ENCODE measurements around the gene SIX5.
A peak's percentile ranks its signal among the peaks of the same experiment; 100 is the strongest.

Gene SIX5

DNA sequence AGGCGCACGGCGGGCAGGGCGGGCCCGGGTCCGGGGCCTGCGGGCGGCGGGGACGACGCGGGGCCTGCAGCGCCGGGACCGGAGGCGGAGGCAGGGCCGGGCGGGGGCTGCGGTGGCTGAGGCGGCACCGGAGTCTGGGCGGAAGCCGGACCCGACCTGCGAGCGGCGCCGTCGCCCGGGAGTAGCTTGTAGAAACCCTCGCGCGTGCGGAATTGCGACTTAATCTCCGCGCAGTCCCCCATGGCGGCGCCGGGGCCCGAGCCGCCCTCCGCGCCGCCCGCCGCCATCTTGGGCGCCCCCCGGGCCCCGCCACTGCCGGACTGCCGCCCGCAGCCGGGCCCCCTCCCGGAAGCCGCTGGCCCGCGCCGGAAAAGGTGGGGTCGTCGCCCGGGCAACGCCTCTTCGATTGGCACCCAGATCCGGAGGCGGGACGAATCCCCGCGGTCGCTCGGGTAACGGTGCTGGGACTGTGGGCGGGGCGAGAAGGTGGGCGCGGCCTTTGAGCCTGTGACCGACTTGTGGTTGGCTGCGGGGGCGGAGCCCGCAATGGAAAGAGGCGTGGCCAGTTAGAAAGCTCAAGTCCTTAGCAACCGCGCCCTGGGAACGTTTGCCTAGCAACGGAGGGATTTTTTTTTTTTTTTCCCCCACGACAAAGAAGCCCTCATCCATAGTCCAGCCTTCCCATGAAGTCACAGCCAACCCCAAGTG, 23.6 kb upstream of the SIX5 start, which contains the start of gene DMWD:
DMWD (minus strand) TSS at position 376 of the 708 bp plus-strand sequence; CDS start at position 287, 89 bp downstream.
- peak; percentile 95 for DNase-seq

DNA sequence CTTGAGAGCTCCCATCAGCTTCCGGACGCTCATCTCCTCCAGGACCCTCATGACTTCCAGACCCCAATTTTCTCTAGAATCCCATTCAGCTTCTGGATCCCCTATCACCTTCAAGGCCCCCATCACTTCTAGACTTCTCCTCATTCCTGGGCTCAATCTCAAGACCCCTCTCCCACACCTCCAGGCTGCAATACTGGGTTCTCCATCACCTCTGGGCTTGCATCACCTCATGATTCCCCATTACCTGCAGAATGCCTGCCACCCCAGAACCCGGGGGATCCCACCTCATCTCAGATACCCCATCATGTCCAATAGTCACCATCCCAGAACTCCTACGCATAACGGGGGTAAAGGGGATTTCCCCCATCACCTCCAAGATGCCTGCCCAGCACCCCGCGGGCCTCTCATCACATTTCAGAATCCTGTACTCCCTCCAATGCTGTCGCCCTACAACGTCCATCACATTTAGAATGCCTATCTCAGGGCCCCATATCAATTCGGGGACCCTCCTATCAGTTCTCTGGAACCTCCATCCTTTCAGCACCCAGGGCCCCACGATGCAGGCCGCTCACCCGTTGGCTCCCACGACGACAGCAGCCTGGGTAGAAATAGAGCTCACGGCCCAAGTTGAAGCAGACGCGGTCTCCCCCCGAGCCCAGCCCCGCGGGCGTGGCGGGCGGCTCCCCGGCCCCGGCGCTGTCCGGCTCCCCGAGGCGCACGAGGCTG, 22.9 kb upstream of the SIX5 start:
- no peak for DNase-seq

DNA sequence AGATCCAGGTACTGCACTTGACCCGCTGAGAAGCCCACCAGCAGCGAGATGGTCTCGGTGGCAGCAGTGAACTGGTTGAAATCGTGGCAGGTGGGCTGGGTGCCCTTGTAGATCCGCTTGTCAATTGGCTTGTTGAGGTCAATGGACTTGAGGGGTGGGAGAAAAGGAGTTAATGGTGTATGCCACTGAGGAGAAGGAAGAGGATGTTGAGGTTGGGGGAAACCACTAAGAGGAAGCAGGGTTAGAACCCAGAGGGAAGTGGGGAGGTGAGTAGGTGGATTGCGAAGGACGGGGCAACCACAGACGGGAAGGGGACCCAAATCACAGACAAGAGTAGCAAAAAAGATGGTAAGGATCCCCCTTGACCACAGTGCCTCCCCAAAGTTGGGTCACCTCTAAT, 21.9 kb upstream of the SIX5 start:
- DNase-seq, result no peak

DNA sequence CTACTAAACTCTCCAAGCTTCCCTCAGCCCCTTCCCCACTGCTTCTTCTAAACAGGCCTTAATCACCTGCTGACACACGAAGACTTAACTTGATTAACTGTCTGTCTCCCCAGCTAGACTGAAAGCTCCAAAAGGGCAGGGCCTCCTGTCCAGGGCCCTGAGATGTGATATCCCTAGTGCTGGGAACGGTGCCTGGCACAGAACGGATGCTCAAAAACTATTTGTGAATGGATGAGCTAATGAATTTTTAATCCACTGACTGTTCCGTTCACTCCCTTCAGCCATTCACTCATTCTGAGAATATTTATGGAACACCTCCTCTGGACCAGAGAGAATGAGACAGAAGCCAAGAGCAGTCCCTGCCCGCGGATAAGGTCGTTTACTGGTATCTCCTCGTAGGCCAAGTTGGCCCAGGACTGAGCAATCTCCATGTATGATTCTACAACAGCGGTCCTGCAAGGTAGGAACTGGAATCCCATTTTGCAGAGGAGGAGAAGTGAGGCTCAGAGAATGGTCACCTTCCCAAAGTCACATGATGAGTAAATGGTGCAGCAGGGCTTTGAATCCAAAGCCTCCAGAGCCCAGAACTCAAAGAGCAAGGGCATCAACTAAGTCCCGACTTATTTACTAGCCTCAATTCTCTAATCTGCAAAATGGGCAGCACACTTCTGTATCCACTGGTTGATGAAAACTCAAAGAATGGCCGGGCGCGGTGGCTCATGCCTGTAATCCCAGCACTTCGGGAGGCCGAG, 20.2 kb upstream of the SIX5 start:
- no peak for DNase-seq

DNA sequence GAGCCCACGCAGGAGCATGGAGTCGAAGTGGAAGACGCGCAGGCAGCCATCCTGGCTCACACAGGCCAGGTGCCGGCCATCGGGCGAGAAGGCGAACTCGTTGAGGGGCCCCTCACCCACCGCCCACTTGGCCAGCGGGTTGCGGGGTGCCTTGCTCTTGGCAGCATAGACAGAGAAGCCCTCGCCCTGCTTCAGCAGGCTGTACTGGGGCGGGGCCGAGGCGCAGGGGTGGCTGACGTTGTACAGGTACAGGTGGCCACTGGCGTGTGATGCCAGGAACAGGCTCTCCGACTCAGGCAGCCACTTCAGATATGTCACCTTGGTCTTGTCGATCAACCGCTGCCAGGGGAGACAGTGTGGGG, 17.5 kb upstream of the SIX5 start:
- DNase-seq, result no peak

DNA sequence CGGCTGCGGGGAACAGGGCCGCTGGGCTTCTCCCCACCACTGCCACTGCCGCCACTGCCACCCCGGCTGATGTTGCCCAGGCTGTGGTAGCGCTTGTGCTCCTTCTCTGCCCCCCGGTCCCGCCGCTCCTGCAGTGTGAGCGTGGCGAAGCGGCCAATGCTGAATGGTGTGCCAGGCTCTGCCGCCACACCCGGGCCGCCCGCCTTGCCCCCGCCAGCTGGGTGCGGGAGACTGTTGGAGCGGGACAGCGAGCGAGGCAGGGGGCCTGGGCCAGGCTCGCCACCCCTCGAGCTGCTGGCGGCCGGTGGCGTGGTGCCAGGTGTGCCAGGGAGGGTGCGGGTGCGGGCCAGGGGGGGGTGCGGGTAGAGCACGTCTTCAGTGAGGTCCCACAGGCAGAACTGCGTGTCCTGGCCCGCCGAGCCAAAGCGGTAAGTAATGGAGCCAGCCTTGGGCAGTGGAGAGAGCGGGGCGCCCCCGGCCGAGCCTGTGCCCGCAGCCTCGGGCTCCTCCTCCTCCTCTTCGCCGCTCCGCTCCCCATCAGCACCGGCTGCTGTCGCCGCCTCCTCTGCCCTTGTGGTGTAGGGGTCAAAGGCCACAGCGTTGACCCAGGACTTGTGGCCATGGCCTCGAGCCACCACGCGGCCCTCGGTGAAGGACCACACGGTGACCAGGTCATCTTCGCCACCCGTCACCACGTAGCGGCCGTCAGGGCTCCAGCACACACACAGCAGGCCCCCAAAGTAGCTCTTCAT, 16.9 kb upstream of the SIX5 start:
- no peak for DNase-seq

DNA sequence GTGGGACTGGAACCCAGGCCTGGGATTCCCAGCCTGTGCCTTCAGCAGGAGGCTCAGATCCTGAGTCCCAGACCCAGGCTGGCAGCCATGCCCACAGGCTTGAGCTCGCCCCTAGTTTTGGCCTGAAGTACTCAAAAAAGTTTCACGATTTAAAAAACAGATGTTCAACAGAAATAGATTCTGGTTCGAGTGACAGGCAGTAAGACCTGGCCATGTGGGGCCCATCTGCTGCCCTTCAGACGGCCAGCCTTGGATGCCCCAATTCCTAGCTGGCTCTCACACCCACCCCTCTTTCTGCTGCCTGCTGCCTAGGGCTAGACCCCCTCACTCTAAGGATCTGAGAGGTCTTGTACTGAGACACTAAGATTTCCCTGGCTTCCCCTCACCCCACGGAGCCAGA, 16.0 kb upstream of the SIX5 start:
- DNase-seq, result no peak

DNA sequence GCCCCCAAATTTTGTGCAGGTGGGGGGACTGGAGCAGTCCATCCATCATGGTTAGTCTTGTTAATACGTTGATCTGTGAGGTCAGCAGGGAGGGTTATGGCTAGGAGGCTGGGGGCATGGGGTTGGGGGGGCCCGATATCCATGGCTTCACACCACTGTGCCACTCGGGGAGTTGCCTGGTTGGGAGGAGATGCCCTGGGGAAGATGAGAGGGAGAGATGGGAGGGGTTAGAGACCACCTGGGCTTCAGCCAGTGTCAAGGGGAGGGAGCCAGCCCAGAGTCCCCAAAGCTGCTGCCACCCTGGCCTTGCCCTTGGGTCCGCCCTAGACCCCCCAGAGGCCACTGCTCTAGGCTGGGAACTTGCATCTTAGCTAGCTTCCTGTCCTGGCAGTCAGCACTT, 15.0 kb upstream of the SIX5 start:
- DNase-seq, result no peak

DNA sequence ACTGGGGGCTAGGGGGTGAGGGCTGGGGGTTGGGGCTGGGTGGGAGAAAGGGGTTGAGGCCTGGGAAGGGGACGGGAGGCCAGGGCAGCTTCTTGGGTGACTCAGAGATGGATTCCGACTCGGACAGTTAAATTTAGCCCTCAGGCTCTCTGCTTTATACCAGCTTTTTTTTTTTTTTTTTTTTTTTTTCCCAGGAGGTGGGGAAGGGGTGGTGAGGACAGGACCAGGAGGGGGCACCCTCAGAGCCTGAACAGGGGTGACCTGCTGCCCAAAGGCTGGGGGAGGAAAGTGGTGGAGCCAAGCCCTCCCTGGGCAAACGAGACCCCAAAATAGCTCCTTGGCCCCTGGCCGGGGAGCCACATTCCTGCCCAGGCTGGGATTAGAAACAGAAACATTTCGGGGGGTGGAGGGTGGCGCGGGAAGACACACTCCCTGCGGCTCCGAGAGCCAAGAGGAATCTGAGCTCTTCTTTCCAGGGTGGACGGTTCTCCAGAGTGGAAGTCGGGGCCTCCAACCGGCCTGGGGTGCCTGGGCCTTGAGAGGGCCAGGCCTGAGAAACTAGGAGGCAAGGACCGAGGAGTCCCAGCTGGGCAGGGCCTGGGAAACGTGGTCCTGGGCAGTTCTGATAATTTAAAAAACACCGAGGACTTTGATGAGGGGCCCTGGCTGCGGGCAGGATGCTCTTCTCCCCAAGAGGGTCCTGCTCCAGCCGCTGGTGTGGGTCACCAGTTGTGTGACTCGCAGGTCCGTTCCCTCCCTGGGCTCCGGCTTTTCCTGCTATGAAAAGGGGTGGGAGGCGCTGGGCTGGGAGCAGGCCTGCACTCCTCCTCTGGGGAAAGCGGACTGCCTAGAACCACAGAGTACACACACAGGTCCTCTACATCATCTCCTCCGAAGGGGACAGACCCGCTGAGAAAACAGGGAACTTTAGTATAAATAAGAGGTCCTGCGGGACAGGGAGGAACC, 14.1 kb upstream of the SIX5 start:
- DNase-seq, result no peak

DNA sequence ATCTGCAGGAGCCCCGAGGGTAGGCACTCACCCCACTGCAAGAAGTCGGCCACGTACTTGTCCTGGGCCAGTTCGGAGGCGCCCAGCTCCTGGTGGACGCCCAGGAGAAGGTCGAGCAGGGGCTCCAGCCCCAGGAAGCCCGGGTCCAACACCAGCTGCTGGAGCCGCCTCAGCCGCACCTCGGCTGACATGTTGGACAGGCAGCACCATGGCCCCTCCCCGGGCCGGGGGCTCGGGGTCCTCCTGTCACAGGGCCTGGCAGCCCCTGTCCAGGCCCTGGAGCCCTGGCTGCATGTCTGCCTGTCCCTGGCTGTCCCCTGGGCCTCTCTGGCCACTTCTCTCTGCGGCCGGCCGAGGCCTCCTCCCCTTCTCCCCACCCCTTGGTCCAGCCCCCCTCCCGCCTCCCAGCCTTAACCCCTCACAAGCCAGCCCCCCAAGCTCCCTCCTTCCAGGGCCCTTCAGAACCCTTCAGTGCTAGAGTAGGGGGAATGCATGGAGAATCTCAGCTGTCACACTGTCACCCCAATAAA, 13.2 kb upstream of the SIX5 start, which contains the start of gene DMPK:
DMPK (minus strand) TSS at position 329 of the 530 bp plus-strand sequence; CDS start at position 191, 138 bp downstream.
- DNase-seq, result no peak

DNA sequence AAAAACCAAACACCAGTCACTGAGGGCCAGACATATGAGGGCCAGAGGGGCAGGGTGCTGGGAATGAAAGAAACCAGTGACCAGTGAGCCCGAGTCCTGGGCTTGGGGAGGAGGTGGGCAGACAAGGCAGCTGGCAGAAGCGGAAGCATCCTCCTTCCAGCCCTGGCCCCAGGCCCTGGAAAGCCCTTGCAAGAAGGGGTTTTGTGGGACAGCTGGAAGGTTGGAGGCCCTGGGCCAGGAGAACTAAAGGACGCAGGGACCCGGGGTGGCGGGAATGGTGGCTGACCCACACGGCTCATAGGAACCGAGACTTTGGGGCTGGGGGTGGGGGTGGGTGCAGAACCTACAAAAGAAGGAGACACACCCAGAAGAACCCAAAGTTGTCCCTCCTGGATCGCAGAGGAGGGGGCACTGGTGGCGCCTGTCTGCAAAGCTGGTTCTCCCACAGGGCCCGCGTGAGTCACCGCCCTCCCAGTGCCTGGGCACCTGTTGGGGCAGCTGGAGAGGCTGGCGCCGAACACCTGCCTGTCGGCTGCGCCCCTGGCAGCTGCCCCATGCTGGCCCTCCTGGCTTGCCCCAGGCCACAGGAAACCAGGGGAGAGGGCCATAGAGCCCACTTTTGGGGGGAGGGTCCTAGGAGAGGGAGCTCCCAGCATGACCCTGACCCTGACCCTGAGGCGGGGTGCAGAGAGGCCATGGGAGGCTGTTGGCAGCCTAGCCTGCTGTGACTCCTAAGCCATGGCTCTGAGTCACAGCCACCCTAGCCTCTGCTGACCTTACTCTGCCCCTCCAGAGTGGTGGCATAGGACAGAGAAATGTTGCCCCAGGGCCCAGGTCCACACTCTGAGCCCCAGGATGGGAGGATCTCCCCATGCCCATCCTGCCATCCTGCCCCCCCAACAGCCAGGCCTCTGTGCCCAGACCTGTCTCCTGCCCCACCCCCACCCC, 12.4 kb upstream of the SIX5 start:
- DNase-seq, result peak; percentile 5

DNA sequence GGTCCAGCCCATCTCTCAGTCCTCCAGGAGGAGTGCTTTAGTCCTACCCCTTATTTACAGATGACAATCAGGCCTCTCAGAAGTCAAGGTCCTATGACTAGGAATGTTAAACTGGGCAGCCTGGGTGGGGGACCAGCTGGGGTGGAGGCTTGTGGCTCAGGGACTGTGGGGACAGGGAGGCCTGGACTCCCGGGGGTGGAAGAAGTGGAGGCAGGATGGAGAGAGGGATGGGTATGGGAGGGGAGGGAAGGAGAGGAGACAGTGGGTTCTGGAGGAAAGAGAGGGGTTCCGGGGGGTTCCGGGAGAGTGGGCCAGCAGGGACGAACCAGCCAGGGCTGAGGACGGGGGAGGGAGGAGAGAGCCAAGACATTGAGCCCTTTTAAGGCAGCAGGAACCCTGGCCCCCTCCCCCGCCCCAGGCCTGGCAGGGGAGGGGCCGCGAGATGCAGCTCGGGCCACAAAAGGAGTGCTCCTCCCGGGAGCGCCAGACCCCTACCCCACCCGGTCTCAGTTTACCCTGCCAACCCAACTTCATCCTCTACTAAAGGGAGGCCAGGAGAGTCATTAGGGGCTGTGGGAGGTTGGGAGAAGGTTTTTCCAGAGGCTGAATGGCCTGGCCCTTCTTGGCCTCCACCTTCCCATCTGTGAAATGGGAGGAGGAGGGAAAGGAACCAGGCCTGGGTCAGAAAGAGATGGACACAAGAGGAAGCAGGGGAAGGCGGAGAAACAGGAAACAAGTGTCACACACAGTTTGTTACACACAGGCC, 11.6 kb upstream of the SIX5 start:
- DNase-seq, result no peak

DNA sequence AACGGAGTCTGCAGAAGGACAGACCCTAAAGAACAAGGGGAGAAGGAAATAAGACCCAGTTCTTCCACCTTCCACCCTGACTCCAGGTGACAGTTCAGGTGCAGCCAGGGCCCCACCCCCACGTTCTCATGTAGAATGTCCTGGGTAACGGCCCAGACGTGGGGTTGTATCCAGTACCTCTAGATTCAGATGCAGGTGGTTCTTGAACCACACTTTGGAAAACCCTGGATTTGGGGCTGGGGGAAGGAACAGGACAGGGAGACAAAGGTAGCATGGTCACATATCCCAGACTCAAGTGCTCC, 11.0 kb upstream of the SIX5 start:
- DNase-seq, result no peak

DNA sequence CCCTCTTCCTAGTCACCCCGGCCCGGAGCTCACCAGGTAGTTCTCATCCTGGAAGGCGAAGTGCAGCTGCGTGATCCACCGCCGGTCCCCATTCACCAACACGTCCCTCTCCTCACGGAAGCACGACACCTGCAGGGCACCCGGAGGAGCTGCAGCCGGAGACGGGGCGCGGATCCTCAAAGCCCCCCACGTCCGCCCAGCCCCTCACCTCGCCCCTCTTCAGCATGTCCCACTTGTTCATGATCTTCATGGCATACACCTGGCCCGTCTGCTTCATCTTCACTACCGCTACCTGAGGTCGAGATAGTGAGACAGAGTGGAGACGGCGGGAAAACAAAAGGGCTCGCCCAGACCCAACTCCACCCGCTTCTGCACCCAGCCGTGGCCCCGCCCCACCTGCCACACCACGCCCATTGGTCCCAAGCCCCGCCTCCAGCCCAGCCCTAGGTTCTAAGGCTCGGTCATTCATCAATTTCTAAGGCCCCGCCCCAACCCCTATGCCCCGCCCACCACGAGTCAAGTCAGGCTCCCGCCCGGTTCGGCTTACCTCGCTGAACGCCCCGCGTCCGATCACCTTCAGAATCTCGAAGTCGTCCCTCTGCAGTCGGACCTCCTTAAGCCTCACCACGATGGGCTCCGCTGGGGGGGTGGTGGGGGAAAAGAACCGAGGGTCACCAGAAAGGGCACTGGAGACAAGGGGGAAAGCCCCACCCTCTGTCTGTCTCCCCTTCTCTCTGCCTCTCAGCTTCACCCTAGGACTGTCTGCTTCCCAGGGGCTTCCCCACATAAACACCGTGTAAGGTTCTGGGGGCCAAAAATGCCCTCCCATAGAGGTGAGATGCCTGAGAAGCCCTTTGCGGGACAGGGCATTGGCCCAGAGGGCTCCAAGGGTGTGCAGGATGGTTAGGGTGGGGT, 10.4 kb upstream of the SIX5 start:
- DNase-seq, result peak; percentile 75

DNA sequence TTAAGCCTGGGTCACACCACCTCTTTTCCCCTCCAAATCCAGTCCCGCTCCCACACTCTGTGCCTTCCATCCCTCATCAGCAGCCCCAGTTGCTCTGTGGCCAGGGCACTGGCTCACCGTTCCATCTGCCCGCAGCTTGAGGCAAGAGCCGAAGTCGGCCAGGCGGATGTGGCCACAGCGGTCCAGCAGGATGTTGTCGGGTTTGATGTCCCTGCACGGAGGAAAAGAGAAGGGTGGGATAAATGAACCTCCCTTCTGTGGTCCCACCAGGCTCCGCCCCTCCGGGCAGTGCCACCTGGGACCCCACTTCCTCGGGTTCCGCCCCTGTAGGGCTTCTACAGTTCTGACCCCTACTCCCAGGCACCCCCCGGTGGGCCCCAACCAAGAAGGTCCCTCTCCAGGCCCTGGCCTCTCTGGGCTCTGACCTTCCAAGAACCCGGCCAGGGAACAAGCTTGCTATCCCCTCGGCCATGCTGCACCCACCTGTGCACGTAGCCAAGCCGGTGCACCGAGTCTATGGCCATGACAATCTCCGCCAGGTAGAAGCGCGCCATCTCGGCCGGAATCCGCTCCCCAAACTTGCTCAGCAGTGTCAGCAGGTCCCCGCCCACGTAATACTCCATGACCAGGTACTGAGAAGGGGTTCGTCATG, 9.1 kb upstream of the SIX5 start:
- DNase-seq, result no peak

DNA sequence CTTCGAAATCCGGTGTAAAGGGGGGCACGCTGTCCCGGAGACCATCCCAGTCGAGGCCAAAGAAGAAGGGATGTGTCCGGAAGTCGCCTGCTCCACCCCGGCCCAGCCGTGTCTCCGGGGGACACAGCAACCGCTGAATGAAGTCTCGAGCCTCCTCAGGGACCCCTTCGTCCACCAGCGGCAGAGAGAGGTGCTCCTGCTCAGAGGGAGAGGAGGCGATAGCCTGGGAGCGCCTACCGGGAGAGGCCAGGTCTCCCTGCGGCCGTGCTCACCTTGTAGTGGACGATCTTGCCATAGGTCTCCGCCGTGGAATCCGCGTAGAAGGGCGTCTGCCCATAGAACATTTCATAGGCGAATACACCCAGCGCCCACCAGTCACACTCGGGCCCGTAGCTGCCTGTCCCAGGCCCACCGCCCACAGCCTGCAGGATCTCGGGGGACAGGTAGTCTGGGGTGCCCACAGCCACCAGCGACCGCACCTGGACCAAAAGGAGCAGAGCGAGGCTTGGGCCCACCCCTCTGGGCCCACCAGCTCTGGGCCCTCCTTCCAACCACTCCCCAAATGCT, 8.4 kb upstream of the SIX5 start:
- no peak for DNase-seq

DNA sequence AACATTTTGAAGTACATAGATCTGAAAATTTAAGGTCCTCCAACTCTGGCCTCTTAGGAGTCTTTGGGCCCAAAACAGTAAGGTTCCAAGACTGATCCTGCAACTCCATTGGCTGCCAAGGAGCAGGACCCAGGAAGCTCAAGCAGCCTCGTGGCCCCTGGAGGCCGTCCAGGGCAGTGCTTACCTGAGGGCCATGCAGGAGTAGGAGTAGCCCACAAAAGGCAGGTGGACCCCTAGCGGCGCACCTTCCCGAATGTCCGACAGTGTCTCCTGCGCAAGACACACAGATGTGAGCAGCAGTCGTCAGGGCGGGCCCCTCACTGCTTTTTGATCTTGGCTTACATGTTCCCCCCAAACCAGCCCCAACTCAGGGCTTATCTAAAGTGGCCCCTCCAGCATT, 5.7 kb upstream of the SIX5 start:
- no peak for DNase-seq

DNA sequence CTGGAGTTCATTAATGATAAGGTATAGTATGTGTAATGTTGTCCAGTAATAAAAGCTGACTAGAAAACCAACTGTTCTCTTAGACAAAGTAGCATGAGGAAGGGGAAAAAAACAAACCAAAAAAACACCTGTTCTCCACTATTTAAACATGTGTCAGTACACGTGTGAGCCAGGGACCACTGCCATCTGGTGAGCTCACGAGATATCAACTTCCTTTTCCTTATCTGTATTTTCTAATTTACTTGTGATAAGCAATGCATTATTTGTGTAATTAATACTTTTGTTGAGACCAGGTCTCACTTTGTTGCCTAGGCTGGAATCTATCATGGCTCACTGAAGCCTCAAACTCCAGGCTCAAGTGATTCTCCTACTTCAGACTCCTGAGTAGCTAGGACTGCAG, 4.3 kb upstream of the SIX5 start:
- no peak for DNase-seq
